Measurements from ENCODE around the gene ANTXR2.

DNA sequence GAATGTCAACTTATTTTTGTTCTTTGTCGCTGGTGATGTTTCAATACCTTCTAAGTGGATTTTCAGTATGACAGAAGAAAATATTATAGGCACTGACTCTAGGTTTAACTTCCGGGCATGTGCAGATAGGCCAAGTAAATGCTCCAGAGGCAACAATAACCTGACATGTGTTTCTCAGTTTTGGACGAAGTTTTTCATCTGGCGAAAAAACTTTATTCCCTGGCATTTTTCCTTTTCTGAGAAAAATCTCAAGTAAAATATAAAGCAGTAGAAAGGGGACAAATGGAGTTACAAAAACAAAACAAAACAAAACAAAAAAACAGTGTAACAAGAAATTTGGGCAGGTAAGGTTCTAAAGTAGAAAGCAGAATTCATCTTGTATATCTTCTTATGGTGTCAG lies 173.5 kb downstream of the ANTXR2 start:
- TF ChIP-seq, protein P1, sequence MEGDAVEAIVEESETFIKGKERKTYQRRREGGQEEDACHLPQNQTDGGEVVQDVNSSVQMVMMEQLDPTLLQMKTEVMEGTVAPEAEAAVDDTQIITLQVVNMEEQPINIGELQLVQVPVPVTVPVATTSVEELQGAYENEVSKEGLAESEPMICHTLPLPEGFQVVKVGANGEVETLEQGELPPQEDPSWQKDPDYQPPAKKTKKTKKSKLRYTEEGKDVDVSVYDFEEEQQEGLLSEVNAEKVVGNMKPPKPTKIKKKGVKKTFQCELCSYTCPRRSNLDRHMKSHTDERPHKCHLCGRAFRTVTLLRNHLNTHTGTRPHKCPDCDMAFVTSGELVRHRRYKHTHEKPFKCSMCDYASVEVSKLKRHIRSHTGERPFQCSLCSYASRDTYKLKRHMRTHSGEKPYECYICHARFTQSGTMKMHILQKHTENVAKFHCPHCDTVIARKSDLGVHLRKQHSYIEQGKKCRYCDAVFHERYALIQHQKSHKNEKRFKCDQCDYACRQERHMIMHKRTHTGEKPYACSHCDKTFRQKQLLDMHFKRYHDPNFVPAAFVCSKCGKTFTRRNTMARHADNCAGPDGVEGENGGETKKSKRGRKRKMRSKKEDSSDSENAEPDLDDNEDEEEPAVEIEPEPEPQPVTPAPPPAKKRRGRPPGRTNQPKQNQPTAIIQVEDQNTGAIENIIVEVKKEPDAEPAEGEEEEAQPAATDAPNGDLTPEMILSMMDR (IDR thresholded peaks at IDR 0.05) = no peak
- TF ChIP-seq POLR2A (IDR thresholded peaks at IDR 0.05) = no peak

Data from lower leg skin (tissue), 3 donors.